AG20443 (cell line): Measurements from ENCODE around the gene GRAPL.
"Not testable (repeated sequence)": the region's sequence is repeated elsewhere in the genome, so short reads cannot be mapped to it uniquely, and the experiment has no call there.

Source experiments
- DNase-seq: peaks from one replicate; pipeline ENCODE4 v3.0.0; 2012; ENCODE audit warnings: low spot score, mixed read lengths

GRAPL gene

DNA sequence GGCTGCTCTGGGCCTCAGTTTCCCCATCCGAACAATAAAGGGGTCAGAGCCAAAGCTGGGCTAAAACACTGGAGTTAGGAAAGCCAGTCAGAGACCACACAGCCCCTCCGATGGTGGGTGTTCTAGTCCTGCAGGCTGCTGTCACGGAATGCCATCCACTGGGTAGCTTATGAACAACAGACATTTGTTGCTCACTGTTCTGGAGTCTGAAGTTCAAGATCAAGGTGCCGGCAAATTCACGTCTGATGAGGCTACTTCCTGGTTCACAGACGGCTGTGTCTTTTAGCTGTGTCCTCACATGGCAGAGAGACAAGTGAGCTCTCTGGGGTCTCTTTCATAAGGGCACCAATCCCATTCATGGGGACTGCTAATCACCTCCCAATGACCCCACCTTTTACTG, 9.2 kb downstream of the GRAPL start:
- DNase-seq, result not testable (repeated sequence)

DNA sequence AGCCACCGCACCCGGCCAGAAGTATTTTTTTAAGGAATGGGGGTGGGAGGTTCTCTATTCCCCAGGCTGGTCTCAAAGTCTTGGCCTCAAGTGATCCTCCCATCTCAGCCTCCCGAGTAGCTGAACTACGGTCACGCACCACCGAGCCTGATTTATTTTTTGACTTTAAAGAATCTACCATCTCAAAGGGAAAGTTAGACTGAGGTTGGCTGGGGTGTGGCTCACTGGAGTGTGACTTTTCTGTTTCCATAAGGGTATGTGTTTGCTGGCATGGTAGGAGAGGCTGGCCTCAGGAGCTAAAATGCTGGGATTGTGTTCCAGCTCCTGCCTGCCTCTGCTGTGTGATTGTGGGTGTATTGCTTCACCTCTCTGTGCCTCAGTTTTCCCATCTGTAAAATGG, 10.6 kb downstream of the GRAPL start:
- DNase-seq, result not testable (repeated sequence)

DNA sequence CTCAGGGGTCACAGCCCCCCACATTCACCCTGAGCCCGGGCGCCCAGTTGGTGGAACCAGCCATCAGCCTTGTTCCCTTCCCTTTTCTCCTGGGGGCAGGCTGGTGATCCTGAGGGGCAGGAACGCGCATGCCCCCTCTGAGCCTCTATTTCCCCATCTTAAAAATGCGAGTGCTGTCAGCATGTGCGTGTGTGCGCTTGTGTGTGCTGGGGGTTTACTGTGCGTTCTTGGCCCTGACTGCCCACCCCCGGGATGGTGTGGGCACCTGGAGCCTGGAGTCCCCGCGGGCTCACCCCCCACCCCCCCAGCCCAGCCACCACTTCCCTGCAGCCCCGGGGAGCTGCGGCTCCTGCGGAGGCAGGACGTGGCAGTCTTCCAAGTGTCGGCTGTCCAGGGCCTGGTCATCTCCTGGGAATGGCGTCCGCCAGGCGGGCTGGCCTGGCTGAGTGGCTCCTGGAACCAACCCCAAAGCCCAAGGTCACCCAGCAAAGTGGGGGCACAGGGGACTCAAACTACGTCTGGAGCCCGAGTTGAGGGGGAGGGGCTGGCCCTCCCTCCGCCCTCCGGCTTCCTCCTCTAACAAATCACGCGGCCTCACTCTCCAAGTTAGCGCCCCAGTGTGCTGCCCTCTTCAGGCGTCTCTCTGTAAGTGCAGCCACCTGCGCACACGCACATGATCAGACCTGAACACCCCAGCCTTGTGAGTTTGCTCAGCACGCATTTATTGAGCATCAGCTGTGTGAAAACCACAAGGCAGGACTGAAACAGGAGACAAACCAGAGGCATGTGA, 14.2 kb downstream of the GRAPL start:
- DNase-seq, result not testable (repeated sequence)

DNA sequence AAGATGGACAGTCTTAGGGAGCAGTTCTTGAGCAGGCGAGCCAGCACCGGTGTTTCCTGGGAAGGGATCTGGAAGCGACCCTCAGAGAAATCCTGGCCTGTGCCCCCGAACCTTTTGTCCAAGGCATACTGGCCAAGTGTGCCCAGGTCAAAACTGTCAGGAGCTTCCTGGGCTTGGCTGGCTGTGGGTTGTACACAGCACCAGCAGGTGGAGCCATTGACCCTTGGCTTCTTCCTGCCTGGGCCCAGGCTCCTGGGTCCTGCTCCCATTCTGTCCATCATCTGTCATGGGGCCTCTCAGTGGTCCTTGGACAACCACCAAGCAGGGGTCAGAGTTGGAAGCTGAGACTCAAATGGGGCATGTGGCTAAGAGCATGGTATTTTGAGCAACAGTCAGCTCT, 15.0 kb downstream of the GRAPL start:
- DNase-seq, result not testable (repeated sequence)

DNA sequence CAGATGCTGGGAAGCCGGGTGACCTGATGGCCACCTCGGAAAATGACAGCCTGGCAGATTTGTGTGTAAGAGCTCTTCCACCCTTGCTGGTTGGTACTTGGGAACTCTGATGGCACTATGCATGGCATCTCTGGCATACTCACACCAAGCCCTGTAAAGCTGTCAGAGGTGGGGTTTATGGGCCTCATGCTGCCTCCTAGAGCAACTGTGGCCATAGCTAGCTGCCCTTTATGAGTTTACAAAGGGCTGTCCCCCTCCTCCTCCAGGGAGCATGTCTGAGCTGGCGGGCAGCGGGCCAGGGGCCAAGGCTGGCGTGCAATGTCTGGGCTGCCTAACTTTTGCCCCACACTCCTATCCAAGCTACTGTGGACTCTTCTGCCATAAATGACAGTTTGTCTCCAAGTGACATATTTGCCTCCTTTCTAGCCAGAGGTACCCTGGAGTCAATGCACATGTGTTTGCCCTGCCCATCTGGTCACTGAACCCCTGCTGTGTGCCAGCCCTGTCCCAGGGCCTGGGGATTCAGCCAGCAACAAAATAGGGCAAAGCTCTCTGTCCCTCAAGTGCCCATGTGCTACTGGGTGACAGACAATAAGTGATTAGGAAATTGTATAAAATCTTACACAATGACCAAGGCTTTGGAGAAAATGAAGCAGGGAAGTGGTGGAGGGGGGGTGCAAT, 15.8 kb downstream of the GRAPL start:
- DNase-seq, result not testable (repeated sequence)

DNA sequence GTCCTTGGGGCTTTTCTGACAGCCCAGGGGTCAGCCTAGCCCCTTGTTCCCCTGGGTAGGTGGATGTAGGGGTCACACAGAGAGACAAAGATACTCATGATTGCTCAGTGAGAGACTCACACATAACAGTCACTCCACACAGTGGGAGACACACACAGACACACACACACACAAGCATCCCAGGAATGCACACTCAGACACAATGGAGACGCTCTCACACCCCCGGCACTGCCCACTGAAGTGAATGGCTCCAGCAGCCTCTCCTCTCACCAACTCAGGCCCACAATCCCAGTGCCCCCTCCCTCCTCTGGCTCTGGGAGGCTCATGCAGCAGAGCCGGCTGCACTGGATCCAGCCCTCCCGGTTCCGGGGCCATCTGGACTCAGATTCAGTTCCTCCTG, 17.0 kb downstream of the GRAPL start:
- DNase-seq, result not testable (repeated sequence)

DNA sequence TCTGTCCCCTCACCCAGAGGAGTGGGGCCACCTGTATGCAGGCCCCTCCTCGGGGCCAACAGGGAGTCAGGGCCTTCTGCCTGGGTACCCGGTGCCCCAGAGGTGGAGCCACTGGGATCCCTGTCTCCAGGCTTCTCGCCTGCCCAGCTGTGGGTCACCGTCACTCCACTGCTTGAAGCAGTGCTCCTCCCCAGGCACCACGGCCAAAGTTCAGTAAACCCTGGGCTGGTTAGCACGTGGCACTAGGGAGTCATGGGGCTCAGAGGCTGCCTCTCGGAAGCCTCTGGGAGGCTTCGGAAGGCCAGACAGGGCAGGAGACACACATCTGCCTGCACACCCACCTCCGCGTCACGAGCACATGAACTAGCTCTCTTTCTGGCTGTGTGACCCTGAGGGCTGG, 18.1 kb downstream of the GRAPL start:
- DNase-seq, result not testable (repeated sequence)

DNA sequence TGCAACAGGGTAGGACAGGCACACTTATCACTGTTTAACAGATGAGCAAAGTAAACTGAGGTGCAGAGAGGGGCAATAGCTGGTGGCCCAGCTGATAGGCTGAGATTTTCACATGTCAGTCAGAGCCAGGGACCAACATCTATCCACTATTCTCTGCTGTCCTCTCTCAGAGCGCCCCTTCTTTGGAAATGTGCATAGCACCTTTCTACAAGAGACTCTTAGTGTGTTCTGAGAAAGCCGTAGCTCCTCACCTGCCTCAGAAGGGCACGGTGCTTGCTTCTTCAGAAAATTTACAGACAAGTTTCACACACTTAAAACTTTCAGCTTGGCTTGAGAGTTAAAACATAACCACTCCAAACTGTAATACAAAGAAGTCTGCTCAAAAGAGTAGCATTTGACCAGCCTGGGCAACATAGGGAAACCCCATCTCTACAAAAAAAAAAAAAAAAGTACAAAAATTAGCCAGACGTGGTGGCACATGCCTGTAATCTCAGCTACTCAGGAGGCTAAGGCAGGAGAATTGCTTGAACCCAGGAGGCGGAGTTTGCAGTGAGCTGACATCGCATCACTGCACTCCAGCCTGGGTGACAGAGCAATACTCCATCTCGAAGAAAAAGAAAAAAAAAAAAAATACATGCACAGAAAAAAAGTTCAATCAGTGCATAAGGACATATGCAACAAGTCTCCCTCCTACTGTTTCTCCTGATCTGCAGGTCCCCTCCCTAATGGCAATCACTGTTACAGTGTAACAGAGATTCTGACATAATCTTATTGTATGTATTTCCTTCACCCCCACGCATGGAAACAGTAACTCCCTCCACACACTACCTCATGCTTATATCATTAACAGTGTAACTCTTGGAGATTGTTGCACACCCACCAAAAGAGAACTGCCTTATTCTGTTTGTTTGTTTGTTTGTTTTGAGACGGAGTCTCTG, 23.6 kb downstream of the GRAPL start:
- DNase-seq, result not testable (repeated sequence)

DNA sequence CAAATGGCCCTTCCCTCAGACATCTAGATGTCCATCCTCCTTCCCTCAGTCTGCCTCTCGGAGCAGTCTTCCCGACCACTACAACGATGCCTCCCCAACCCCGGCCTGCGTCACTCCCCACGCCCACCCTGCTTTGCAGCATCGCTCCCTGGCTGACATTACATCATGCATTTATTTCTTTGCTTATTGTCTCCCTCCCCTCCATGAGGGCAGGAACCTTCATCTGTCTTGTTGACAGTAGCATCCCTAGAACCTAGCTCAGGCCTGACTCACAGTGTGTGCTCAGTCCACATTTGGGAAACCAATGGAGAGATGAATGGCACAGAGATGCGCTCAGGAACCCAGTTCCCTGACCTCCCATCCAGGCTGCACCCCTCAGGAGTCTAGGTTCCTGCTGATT, 30.2 kb downstream of the GRAPL start:
- not testable (repeated sequence) for DNase-seq

DNA sequence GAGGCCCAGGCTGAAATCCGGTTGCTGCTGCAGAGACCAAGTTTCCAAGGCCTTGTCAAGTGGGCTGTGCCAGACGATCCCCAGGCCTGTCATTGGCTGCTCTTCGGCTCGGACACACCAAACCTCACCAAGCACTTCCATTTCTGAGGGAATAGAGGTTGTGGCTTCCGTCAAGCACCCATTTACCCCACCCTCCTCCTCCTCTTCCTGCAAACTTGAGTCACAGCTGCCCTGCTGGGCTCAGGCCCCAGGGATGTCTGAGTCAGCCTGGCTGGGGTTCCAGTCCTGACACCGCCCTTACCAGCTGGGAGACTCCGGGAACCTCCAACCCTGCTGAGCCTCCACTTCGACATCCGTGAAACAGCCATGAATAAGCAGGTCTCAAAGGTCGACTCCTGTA, 31.1 kb downstream of the GRAPL start:
- not testable (repeated sequence) for DNase-seq

DNA sequence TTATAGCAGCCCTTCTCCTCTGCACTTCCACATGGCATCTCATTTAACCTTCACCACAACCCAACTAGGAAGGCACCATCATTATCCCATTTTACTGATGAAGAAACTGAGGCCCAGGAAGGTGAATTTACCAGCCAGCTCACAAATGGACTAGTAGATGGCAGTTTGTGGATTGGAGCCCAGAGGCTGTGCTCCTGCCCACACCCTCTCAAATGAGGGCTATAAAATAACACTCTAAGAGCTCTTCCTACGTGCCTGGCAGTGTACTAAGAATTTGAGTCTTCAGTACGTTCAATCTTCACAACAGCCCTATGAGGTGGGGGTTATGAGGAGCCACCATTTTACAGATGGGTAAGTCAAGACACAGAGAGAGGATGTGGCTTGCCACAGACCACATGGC, 31.5 kb downstream of the GRAPL start:
- not testable (repeated sequence) for DNase-seq

DNA sequence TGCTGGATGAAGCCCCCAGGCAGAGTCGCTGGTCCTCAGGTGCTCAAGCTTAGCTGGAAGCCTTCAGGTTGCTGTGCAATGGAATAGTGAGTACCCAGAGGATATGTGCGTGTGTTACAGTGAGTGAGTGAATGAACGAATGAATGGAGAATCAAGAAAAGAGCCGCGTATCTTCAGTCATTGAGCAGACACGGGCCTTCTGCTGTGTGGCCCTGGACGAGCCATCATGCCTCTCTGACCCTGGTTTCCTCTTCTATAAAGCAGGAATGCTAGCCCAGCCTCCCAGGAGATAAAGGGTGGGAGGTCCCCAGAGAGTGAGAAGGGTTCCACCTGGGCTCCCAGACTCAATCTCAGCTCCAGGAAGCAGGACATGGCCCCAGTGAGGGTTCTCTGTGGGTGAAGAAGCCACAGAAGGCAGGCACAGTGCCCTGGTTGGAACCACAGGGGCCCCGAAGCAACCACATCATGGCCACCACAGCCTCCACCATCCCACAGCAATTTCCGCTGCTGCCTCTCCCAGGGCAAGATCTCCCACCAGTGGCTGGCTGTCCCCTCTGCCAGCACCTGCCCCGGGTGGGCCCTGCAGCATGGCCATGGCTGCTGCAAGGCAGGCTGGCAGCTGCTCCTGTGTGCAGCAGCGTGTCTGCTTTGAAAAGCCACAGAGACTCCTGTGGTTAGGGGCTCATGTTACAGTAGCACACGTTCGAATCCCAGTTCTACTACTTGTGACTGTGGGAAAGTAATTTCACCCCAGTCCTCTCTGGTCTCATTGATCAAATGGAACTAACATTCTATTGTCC, 34.1 kb downstream of the GRAPL start:
- not testable (repeated sequence) for DNase-seq

DNA sequence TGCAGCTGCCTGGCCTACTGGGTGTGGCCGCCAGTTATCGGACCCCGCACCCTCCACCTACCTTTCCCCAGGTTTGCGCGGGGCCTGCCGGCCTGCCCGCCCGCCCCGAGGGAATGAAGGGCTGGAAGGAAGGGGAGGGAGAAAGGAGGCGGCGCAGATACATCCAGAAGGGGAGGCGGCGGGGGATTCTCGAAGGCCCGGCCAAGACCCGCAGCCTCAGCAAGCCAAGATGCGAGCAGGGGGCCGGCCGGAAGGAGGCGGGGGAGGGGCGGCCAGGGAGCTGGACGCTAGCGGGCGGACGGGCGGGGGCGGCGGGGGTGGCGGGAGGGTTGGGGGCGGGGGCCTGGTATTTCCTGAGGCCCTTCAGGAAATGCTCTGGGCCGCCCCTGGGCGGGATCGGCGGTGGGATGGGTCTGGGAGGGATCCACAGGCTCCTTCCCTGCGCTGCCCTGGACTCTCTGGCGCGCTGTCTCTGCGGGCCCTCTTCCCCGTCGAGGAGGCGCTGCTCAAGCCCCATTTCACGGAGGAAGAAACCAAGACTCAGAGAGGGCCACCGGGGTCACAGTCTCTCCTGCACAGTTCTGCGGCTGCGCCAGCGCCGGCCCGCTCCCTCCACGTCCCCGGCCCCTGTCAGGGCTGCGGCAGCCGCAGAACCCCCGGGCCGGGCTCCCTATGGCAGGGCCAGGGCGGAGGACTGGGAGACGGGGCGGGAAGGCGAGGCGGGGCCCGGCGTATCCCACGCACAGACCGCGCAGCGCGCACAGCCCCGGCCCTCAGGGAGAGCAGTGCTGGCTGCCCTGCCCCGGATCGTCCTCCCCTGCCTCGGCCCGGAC, 35.2 kb downstream of the GRAPL start:
- not testable (repeated sequence) for DNase-seq

DNA sequence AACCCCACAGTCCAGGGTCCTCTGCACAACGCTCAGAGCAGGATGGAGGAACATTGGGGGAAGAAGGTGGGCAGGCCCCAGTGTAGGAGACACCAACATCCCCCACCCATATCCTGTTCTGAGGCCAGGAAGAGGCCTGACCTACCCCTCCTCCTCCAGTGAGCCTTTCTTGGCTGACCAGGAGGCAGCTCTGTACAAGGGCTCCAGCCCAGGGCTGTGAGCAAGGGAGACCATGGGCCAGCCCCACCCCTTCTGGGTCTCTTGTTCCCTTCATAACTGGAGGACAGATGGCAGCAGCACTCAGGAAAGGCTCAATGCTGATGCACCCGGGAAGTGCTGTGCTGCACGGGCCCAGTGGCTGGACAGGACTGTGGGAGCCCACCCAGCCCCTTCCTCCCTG, 47.0 kb downstream of the GRAPL start:
- DNase-seq, result not testable (repeated sequence)

DNA sequence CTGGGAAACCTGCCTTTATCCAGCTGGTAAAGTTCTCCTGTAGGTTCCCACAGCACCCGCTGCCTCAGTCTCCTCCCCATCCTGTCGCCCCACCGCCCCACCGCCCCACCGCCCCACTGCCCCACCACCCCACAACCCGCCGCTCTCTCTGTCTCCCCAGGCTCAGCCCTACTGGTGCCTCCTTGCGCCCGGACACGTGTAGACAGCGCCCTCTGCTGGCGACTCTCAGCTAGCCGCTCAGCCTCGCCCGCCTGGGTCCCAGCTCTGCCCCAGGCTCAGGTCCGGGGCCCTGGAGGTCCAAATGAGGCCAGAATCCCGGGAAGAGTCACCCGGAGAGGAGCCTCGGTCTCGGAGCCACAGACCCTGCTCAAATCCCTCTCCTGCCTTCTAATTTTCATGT, 48.0 kb downstream of the GRAPL start:
- not testable (repeated sequence) for DNase-seq

DNA sequence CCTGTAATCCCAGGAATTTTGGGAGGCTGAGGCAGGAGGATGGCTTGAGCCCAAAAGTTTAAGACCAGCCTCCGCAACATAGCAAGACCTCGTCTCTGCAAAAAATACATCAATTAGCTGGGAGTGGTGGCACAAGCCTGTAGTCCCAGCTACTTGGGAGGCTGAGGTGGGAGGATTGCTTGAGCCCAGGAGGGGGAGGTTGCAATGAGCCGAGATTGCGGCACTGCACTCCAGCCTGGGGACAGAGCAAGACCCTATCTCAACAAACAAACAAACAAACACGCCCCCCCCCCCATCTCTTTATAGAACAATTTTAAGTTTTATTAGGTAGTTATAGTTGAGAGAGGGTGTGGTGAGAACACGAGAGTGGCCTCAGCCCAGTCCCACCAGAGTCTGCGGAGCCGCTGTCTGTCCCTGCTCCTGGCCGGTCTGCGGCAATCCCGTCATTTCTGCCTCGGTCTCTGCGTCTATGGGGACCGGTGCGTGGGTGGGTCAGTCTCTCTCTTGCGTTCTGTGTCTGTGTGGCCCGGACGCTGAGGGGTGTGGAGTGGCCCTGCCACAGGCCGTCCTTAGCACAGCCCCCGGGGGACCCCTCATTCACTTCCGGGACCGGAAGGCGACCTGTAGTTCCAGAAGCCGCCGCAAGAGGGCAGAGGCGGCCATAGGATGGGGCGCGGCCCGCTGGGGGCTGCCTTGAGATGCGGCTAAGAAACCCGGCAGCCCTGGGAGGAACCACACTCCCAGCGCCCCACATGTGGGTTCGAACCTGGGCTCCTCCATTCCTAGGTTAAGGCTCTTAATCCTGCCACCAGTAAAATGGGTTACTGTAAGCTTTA, 53.9 kb downstream of the GRAPL start:
- DNase-seq, result not testable (repeated sequence)

DNA sequence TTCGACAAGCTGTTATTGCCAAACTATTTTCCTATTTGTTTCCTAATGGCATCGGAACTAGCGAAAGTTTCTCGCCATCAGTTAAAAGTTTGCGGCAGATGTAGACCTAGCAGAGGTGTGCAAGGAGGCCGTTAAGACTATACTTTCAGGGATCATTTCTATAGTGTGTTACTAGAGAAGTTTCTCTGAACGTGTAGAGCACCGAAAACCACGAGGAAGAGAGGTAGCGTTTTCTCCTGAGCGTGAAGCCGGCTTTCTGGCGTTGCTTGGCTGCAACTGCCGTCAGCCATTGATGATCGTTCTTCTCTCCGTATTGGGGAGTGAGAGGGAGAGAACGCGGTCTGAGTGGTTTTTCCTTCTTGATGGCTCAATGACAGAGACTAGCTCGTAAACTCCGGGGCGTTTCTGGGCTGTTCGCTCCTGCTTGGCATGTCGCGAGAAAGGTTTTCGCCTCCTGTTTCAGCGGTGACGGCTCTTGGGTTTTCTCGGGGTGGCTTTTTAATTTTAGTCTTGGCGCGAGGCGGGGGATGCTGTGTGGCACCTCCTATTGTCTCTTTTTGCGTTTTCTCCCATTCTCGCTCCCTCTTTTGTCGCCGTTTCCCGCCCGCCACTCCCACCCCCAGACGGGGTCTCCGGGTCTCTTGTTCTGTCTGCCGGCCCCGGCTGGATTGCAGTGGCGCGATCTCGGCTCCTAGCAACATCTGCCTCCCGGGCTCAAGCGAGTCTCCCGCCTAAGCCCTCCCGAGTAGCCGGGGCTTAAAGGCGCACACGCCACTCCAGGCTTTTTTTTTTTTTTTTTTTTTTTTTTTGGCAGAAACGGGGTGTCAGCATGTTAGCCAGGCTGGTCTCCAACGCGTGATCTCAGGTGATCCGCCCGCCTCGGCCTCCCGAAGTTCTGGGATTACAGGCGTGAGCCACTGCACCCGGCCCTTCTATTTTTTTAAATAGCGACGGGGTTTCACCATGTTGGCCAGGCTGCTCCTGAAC, 60.8 kb downstream of the GRAPL start:
- DNase-seq, result not testable (repeated sequence)
